Neural cell (in vitro differentiated cells): ENCODE data around the gene CHM. TPM values are rescaled to one million over a fixed set of nuclear protein-coding genes. Genes with fewer than 3 reads are reported as not detected.

Source experiments
- H2AFZ ChIP-seq: fragments of 200-600, 300-800 bp; sonication (generic), shearing (Covaris generic); 2 replicates; pipeline ENCODE4 v1.6.0; 2014; ENCODE audit warnings: low read depth, mild to moderate bottlenecking, antibody characterized with exemption, low read length, moderate library complexity
- H3F3A ChIP-seq: fragments of 200-600 bp; shearing (Covaris generic); 2 replicates; pipeline ENCODE4 v1.6.1; 2016; ENCODE audit warnings: mild to moderate bottlenecking, moderate library complexity, mixed read lengths, antibody characterized with exemption, low read length; ENCODE audit not compliant: insufficient read depth, poor library complexity, severe bottlenecking
- H3K27ac ChIP-seq: fragments of 200-600, 300-800 bp; sonication (generic), shearing (Covaris generic); 2 replicates; pipeline ENCODE4 v1.5.1; 2014; ENCODE audit warnings: mild to moderate bottlenecking, low read length, moderate library complexity
- H3K27me3 ChIP-seq: fragments of 300-800, 200-600 bp; sonication (generic), shearing (Covaris generic); 2 replicates; pipeline ENCODE4 v1.6.0; 2014; ENCODE audit warnings: mild to moderate bottlenecking, low read depth, low read length, moderate library complexity; ENCODE audit not compliant: insufficient read depth
- H3K36me3 ChIP-seq: fragments of 300-800, 200-600 bp; sonication (generic), shearing (Covaris generic); 2 replicates; pipeline ENCODE4 v1.5.1; 2014; ENCODE audit warnings: mild to moderate bottlenecking, antibody characterized with exemption, low read length, moderate library complexity; ENCODE audit not compliant: insufficient read depth
- H3K4me2 ChIP-seq: fragments of 300-800, 200-600 bp; sonication (generic), shearing (Covaris generic); 2 replicates; pipeline ENCODE4 v1.6.0; 2014; ENCODE audit warnings: mild to moderate bottlenecking, low read length
- H3K4me3 ChIP-seq: fragments of 300-800, 200-600 bp; sonication (generic), shearing (Covaris generic); 2 replicates; pipeline ENCODE4 v1.5.1; 2014; ENCODE audit warnings: mild to moderate bottlenecking, low read length, moderate library complexity
- H3K79me2 ChIP-seq: fragments of 200-600 bp; shearing (Covaris generic); replicated peaks from 2 replicates; pipeline ENCODE4 v1.6.0; 2014; ENCODE audit warnings: mild to moderate bottlenecking, low read length, moderate library complexity; ENCODE audit not compliant: insufficient read depth
- H3K9ac ChIP-seq: fragments of 300-800, 200-600 bp; sonication (generic), shearing (Covaris generic); 2 replicates; pipeline ENCODE4 v1.6.1; 2016; ENCODE audit warnings: mild to moderate bottlenecking, low read length, mixed read lengths
- H3K9me2 ChIP-seq: fragments of 200-600 bp; shearing (Covaris generic); 2 replicates; pipeline ENCODE4 v1.6.1; 2016; ENCODE audit warnings: mild to moderate bottlenecking, low read length, mixed read lengths; ENCODE audit not compliant: insufficient read depth
- H3K9me3 ChIP-seq: fragments of 200-600, 300-800 bp; sonication (generic), shearing (Covaris generic); 2 replicates; pipeline ENCODE4 v1.6.1; 2016; ENCODE audit warnings: mild to moderate bottlenecking, mixed run types, low read length, moderate library complexity, mixed read lengths
- H4K20me1 ChIP-seq: fragments of 200-600 bp; shearing (Covaris generic); 2 replicates; pipeline ENCODE4 v1.6.1; 2016; ENCODE audit warnings: mild to moderate bottlenecking, mixed run types; ENCODE audit not compliant: insufficient read depth
- EP300 ChIP-seq: fragments of 450-650 bp; conservative IDR thresholded peaks from 2 replicates; pipeline ENCODE4 v1.6.1; 2014; ENCODE audit warnings: antibody characterized with exemption, mild to moderate bottlenecking, moderate library complexity; ENCODE audit not compliant: poor library complexity, severe bottlenecking
- EZH2 ChIP-seq: fragments of 200-600, 300-800 bp; shearing (Covaris generic), sonication (generic); IDR thresholded peaks from 2 replicates; pipeline ENCODE4 v1.6.1; 2014; ENCODE audit warnings: antibody characterized with exemption, low read length, borderline replicate concordance, mild to moderate bottlenecking; ENCODE audit not compliant: insufficient read depth, poor library complexity, severe bottlenecking
- MXI1 ChIP-seq: fragments of 450-650 bp; conservative IDR thresholded peaks from 2 replicates; pipeline ENCODE4 v1.6.1; 2014; ENCODE audit warnings: antibody characterized with exemption, mild to moderate bottlenecking; ENCODE audit not compliant: poor library complexity, severe bottlenecking
- POLR2AphosphoS5 ChIP-seq: IDR thresholded peaks from 2 replicates; pipeline ENCODE4 v1.6.1; 2012
- RAD21 ChIP-seq: fragments of 450-650 bp; conservative IDR thresholded peaks from 2 replicates; pipeline ENCODE4 v1.6.1; 2014; ENCODE audit warnings: antibody characterized with exemption, mild to moderate bottlenecking, moderate library complexity
- SMC3 ChIP-seq: fragments of 450-650 bp; conservative IDR thresholded peaks from 2 replicates; pipeline ENCODE4 v1.6.1; 2014; ENCODE audit warnings: antibody characterized with exemption, mild to moderate bottlenecking, moderate library complexity; ENCODE audit not compliant: poor library complexity
- TAF1 ChIP-seq: IDR thresholded peaks from 2 replicates; pipeline ENCODE4 v1.6.1; 2012; ENCODE audit warnings: low read depth
- polyA plus RNA-seq: library from polyadenylated mRNA; depleted of rRNA; stranded (reverse); fragments of >200 nt; gene quantifications from 2 replicates; pipeline ENCODE4 v1.2.3, GENCODE V29; 2014
- TF ChIP-seq, protein P1 (sequence below): IDR thresholded peaks from 2 replicates; pipeline ENCODE4 v1.6.1; 2012; ENCODE audit warnings: borderline replicate concordance
- TF ChIP-seq, protein P2 (sequence below): fragments of 450-650 bp; IDR thresholded peaks from 2 replicates; pipeline ENCODE4 v1.5.1; 2014; ENCODE audit warnings: antibody characterized with exemption, mild to moderate bottlenecking, moderate library complexity; ENCODE audit not compliant: poor library complexity, severe bottlenecking

Gene CHM
- polyA plus RNA-seq, 1 donor from 2014 or later = 20.3 TPM

DNA sequence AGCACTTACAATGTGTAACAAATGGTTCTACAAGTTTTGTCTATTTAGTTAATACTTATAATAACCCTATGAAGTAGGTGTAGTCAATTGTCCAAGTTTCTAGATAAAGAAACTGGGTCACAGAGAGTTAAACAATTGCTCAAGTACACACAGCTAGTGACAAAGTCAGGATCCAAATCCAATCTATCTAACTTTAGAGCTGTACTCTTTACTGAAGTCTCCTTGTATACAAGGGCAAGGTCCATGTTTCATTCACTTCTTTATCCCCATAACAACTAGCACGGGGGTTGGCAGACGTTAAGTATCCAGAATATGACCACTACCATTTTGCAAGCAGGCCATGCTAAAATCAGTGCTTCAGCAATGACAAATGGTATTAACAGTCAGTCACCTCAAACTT, 141.0 kb downstream of the CHM start:
- Histone ChIP-seq H3K9me3 (no peaks in the 10 kb centered on the region), H3K27me3 (no peaks in the 10 kb centered on the region), H3K27ac (no peak overlapping the region), H4K20me1 (no peaks in the 10 kb centered on the region), H3K9ac (no peak overlapping the region), H3K9me2 (no peaks in the 10 kb centered on the region), H3F3A (no peaks in the 10 kb centered on the region), H3K4me3 (no peak overlapping the region), H2AFZ (no peak overlapping the region), H3K79me2 (no peaks in the 10 kb centered on the region), H3K36me3 (no peaks in the 10 kb centered on the region), H3K4me2 (no peak overlapping the region)
- TF ChIP-seq TAF1 (no peak), MXI1 (no peak), RAD21 (no peak), SMC3 (no peak), EP300 (no peak), EZH2 (no peak), POLR2AphosphoS5 (no peak)
- TF ChIP-seq, protein P1, sequence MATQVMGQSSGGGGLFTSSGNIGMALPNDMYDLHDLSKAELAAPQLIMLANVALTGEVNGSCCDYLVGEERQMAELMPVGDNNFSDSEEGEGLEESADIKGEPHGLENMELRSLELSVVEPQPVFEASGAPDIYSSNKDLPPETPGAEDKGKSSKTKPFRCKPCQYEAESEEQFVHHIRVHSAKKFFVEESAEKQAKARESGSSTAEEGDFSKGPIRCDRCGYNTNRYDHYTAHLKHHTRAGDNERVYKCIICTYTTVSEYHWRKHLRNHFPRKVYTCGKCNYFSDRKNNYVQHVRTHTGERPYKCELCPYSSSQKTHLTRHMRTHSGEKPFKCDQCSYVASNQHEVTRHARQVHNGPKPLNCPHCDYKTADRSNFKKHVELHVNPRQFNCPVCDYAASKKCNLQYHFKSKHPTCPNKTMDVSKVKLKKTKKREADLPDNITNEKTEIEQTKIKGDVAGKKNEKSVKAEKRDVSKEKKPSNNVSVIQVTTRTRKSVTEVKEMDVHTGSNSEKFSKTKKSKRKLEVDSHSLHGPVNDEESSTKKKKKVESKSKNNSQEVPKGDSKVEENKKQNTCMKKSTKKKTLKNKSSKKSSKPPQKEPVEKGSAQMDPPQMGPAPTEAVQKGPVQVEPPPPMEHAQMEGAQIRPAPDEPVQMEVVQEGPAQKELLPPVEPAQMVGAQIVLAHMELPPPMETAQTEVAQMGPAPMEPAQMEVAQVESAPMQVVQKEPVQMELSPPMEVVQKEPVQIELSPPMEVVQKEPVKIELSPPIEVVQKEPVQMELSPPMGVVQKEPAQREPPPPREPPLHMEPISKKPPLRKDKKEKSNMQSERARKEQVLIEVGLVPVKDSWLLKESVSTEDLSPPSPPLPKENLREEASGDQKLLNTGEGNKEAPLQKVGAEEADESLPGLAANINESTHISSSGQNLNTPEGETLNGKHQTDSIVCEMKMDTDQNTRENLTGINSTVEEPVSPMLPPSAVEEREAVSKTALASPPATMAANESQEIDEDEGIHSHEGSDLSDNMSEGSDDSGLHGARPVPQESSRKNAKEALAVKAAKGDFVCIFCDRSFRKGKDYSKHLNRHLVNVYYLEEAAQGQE = no peak
- TF ChIP-seq, protein P2, sequence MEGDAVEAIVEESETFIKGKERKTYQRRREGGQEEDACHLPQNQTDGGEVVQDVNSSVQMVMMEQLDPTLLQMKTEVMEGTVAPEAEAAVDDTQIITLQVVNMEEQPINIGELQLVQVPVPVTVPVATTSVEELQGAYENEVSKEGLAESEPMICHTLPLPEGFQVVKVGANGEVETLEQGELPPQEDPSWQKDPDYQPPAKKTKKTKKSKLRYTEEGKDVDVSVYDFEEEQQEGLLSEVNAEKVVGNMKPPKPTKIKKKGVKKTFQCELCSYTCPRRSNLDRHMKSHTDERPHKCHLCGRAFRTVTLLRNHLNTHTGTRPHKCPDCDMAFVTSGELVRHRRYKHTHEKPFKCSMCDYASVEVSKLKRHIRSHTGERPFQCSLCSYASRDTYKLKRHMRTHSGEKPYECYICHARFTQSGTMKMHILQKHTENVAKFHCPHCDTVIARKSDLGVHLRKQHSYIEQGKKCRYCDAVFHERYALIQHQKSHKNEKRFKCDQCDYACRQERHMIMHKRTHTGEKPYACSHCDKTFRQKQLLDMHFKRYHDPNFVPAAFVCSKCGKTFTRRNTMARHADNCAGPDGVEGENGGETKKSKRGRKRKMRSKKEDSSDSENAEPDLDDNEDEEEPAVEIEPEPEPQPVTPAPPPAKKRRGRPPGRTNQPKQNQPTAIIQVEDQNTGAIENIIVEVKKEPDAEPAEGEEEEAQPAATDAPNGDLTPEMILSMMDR = no peak

DNA sequence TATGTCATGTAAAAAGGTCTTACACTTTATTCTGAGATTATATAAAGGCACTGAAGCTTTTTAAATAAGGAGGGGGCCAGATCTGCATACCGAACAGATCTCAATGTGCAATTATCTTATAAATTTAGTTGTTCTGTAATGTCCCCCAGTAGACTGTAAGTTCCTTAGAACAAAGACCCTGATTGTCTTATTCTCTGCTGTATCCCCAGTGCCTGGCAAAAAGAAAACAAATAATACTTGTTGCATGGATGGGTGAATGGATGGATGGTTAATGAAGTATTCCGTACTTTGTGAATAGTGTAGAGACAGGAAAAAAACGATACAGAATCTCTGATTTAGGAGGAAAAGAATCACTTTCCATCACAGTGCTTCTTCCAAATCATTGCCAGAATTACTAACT, 141.5 kb downstream of the CHM start:
- Histone ChIP-seq H3K4me2 (no peak overlapping the region), H3K79me2 (no peaks in the 10 kb centered on the region), H3K4me3 (no peak overlapping the region), H3K27me3 (no peaks in the 10 kb centered on the region), H3K9me3 (no peaks in the 10 kb centered on the region), H3K9ac (no peak overlapping the region), H3K36me3 (no peaks in the 10 kb centered on the region), H3K27ac (no peak overlapping the region), H4K20me1 (no peaks in the 10 kb centered on the region), H3K9me2 (no peaks in the 10 kb centered on the region), H3F3A (no peaks in the 10 kb centered on the region), H2AFZ (no peak overlapping the region)
- TF ChIP-seq EP300 = no peak
- TF ChIP-seq RAD21 = no peak
- TF ChIP-seq EZH2 = no peak
- TF ChIP-seq, protein P2 = no peak
- TF ChIP-seq MXI1 = no peak
- TF ChIP-seq, protein P1 = no peak
- TF ChIP-seq TAF1 = no peak
- no peak for TF ChIP-seq SMC3
- TF ChIP-seq POLR2AphosphoS5 = no peak
